Fibroblast of skin of right quadriceps (primary cell): ENCODE measurements around the gene CLIP4.

ENCODE experiments used
- DNase-seq: peaks from one replicate; pipeline ENCODE4 v3.0.0-alpha.2; 2013

Gene CLIP4

DNA sequence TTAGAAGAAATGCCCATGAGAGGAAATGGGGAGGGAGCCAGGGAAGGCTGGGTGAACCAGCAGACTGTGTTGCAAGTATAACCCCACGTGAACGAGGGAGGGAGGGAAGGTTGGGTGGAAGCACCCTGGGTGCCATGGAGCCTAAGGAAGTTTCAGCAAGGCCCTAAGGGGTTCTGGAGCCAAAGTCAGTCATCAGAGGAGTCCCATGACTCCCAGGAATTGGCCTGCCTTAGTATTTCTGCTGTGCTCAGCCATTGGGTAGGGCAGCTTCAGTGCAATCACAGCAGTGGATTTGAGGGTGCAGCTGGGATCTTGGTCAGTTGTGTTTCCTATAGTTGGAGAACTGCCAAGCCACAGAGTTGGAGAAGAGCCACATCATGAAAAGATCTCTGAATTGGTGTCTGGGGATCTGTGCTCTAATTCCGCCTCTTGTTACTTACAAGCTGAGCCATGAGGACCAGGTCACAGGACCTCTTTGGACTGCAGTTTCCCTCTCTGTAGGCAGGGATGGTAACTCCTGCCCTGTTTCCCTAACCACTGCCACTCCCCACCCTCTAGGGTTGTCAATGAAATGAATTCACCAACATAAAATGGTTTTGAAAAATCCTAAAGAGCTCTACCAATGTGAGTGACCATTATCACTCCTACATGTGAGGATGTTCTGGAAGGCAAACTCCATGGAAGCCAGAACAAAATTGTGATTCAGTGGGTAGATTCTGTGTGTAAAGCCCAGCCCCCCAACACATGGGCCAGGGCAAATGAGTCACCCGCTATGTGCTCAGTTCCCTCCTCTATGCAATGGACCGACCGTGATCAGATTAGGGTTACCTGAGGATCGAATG lies 108.9 kb downstream of the CLIP4 start:
- peak; percentile 75 for DNase-seq

DNA sequence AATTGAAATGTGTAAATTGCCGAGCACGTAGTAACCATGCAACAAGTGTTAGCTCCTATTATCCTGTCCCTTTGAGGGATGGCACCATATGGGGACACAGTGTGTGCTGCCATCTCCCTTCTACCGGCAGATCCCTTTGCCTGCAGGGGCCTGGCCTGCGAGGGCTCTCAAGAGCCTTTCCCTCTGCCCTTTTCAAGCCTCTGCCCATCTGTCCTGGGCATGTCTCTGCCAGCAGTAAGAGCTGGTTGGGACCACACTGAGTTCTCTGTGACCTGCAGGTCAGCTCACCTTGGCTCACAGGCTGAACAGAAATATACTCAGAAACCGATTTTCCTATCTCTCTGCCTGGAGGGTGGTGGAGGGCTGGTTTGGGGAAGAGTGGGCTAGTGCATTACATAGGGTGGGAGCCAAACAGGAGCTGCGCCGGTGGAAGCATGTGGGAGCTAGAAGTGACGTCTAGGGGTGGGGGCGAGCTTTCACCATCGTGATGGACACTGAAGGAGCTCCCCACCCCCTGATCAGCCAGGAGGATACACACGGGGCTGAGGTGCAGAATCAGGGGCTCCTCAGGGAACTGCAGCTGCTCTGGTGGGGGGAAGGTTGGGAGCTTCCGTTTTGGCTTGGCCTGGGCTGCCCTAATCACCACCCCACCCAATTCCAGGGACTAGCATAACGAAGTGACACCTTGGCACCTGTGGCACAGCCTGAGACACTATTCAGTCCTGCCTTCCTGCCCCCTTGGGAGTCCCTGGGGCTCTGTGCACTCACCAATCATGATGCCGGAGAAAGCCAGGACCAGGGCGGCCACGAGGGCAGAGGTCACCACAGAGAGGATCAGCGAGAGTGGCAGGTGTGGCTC lies 109.7 kb downstream of the CLIP4 start:
- DNase-seq: no peak

GRCh38 chr2:29225814-29226213 lies 110.6 kb downstream of the CLIP4 start:
- no peak for DNase-seq

- DNase-seq: no peak
Observed at GRCh38 chr2:29226375-29226774, 111.2 kb downstream of the CLIP4 start.

DNA sequence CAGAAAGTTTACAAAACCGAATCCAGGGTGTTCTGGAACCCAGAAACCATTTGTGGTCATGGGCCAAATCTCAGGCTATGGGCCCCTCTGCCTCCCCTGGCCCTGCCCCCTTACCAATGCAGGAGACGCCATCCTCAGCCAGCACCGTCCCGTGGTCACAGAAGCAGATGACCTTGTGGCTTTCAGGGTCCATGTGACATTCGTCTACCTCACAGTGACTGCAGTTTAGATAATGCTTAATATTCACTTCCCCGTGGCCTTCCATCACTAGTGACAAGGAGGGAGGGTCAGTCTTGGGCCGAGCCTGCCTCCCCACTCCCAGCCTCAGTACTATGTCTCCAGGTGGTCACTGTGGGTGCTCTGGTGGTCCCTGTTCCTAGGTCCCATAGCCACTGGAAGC lies 111.6 kb downstream of the CLIP4 start:
- no peak for DNase-seq

DNA sequence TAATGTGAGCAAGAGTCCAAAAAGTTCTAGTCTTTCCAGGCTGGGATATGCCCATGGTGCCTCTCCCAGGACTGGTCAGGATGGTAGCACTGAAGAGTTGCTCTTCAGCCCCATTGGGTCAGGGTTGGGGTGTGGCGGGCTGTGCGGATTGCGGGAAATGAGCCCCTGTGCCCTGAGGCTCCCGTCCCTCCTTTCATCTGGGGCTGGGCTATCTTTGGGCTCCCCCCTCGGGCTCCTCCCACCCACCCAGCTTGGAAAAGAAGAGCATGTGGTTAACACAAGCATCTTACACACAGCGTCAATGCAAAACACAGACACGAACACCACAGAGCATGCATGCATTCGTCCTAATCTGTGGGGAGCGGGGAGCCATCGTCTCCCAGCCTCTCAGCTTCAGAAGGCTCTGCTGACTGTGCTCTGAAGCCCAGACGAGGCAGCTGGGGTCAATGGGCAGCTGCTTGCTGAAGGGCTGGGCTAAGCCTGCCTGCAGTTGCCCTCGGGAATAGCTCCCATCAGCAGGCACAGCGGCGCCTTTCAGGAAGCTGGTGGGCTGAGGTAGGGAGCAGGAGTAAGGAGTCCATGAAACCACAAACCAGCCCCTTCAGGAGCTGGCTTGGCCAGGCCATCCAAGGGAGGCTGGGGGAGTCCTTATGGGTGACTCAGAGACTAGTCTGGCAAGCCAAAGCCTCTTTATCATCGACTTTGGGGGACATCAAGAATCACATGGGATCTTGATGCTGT lies 112.9 kb downstream of the CLIP4 start:
- peak; percentile 85 for DNase-seq

DNA sequence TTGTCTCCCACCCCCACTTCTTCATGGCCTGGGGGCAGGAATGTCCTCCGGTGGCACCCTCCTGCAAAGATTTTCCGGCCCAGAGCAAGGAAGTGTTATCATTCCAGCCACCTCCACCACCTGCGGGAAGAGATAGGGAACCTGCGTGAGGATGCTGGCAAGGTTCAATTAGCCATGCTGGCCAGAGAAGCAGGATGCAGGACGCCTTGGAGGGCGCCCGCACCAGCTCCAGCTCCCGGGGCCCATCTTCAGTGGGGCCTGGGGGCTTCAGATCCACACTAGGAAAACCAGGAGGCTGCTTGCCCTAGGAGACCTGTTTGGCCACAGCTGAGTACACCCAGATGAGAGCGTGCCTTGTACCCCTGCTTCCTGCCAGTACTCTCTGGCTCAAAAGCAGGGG lies 113.7 kb downstream of the CLIP4 start:
- no peak for DNase-seq

DNA sequence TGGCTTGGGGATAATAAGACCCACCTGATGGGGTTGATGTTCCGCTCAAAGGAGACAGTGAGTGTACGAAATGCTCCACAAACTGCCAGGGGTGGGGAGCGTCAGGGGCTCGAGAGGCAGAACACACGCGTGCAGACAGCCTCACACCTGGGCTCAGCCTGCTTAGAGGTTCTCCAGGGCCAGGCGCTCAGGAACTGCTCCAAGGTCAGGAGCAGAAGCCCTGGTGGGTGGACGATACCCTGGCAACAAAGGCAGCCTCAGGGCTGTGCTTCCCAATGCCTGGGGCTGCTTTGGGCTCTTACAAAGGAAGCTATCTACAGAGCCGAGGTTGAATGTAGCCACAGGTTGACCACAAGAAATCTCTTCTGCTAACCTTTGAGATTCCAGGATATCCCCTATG lies 114.4 kb downstream of the CLIP4 start:
- no peak for DNase-seq

DNA sequence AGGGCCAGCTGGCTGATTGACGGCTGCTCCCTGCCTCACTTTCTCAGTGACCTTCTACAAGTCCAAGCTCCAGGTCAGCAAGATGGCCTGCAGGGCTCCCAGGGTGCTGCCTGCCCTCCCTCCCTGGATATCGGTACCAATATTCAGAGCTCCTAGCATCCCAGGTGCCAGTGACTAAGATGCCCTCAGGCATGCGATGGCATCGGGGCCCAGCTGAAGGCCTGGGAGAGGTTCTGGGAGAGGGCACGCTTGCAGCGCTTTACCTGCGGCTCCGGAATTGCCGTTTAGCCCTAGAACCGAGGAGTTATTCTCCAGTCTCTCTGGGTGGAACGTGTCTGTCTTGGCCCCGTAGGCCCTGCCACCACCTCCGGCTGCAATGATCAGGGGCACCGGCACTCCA lies 116.8 kb downstream of the CLIP4 start:
- DNase-seq: no peak

DNA sequence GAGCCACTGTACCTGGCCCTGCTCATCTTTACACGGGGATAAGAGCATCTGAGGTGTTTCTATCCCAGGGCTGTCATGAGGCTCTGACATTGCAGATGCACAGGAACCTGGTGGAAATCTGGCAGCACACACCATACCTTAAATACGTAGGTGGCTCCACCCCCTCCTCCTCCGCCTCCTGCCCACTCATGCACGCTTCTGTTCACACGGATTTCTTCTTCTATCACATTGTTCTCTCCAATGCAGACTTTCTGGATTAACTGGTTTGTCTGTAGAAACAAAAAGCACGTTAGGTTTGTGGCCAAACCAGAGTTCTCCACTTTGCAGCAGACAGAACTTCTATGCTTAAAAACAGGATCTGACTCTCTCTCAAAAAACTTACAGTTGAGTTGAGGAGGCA lies 118.2 kb downstream of the CLIP4 start:
- DNase-seq: no peak

- no peak for DNase-seq
Observed at GRCh38 chr2:29235411-29235810, 120.2 kb downstream of the CLIP4 start.

GRCh38 chr2:29236074-29236473 lies 120.9 kb downstream of the CLIP4 start:
- no peak for DNase-seq

- peak; percentile 12 for DNase-seq
Observed at GRCh38 chr2:29238497-29238896, 123.3 kb downstream of the CLIP4 start.
